Activated CD8-positive, alpha-beta memory T cell treated with anti-CD3 and anti-CD28 coated beads, Interleukin-2, amount 50 U/mL, for 1 hour (primary cell): ENCODE measurements around the gene NFIX.

ENCODE experiments used
- DNase-seq: peaks from one replicate; pipeline ENCODE4 v3.0.0-alpha.2; 2020; ENCODE audit errors: extremely low read depth

The NFIX gene

DNA sequence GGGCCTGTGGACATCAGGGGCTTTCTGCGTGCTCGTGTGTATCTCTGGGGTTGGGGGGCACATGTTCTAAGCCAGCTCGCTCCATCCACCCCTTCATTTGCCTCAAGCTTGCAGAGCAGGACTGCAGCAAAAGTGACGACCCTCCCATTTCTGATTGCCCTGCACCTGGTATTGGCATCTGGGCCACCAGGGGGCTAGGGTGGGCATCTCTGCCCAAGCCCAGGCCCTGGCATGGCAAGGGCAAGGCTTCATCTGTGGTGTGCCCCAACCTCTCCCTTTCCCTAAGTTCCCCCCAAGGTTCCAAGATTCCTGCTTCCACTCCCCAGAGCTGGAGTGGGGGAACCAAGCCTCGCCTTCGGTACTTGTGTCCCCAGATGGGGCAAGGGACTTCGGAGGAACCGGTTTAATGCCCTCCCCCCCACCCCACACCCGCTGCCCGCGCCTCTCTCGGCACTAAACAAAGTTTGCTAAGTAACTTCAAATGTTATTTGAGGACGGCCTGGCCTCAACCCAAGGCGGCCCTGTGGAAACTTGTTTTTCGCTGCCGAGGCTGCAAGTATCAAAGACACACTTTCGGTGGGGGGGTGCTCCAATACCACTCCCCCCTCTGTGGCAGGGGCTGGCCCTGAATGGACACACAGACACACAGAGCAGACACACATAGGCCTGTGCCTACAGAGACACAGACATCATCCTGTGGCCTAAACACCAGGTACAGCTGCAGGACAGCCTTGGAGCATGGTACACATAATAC, 12.2 kb downstream of the NFIX start:
- DNase-seq: no peak

DNA sequence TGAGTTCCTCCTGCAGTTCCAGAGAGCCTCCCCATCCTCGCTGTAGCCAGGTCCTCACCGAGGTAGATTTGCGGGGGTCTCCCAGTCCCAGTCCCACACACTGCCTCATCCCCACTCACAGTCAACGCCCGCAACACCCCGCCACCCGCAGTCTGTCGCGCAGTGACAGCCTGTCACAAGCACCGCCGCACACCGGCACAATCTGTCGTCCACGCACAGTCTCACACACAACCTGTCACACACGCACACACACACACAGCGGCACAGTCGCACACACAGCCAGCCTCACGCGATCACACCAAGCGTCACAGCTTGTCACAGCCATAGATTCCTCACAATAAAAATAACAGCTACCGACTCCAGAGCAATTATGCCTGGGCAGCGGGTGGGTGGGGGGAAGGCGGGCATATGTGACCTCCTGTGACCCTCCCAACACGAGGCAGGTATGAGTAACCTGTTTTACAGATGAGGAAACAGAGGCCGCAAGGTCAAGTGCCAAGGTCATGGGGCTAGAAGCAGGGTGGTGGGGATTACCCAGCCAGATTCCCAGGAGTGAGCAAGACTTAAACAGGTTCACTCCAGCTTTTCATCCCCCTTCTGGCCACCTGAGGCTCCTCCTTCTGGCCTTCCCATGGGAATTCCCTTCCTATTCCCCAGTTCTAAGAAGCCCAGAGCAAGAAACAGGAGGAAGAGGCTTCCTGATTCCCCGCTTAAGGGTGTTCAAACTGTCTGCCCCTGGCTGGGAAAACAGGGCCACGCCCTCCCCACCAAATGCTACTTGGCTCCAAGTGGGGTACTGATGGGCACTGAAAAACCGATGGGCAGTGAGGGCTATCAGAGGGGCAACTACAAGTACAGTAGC, 13.9 kb downstream of the NFIX start:
- DNase-seq: no peak

- DNase-seq: no peak
Measured at GRCh38 chr19:13010038-13010991, 15.0 kb downstream of the NFIX start.

- no peak for DNase-seq
Measured at GRCh38 chr19:13010992-13011652, 15.8 kb downstream of the NFIX start.

DNA sequence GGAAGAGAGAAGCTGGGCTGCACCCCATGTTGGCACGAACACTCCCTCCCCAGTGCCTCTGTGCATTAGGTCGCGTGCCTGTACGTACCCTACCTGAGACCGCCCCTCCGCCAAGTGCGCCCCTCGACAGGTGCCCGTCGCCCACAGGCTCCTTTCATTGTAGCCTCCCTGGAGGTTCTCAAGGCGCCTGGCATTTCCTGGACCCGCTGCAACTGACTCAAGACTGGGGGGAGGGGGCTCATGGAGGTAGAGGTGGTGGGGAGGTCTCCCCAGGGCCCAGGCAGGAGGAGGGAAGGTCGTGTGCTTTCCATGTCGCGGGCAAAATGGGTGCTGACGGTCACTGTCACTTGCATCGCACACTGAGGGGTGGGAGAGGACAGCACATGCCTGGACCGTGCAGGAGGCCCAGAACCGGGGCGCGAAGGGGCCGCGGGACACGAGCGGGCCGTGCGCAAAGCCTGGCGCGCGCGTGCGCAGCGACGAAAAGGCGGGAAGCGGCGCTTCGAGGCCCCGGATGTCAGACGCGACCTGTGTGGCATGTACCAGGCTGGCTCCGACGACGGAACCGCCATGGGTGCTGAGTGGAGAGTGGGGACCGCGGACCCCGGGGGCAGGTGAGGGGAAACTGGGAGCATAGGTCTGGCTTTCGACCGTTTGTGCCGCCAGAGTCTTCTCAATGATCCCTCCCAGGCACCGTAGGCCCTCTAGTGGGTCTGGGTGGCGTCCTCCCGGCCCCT, 16.5 kb downstream of the NFIX start:
- DNase-seq: no peak

- no peak for DNase-seq
Measured at GRCh38 chr19:13012390-13012689, 17.1 kb downstream of the NFIX start.

GRCh38 chr19:13012690-13013608, 17.7 kb downstream of the NFIX start:
- DNase-seq: no peak

DNA sequence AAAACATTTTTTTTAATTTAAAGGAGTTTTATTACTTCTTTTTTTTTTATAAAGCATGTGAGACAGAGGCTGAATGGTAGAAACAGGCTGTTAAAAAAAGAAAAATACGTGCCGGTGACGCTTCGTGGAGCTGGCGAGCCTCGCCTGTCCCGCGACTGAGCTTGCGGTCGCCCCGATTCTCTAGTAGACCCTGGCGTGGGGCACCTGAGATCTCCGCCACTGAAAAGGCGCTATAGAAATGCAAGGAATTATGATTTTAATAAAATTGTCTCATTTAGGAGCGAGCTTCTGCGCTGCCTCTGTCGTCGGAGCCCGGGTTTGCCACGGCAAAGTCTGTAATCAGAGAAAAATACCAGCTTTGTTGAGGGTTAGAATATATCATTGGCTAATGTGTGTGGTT, 18.4 kb downstream of the NFIX start:
- no peak for DNase-seq

DNA sequence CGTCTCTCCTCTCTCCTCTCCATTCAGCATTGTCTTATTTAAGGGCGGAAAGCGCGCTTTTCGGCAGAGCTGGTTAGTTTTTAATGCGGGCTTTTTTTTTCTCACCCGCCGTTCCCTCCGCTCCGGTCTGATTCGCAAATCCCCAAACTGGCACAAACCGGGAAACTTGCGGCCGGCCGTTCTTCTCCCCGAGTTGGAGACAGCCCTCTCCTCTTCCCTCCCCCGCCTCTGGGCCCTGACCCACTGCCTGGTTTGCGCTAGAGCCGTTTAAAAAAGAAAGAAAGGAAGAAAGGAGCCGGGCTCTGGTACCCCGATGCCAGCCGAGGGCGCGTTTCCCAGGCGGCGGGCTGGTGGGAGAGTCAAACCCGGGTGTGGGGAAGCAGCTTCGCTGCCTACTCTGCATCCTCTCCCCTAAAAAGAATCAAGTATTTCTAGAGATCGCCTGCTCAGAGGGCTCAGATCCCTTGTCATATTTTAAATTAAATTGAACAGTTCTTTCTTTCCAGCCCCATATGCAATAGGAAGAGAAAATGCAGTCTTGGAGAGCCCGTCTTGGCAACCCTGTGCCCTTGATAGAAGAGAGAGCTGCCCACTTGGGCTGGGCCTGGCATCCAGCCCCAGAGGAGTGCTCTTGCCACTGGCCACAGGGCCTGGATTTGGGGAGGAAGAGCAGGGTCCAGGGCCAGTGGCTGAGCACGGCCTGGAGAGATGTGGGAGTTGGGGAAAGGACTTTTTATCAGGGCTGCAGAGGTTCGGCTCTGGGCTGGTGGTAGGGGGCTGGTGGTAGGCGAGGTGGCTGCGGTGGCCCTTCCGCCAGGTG, 19.0 kb downstream of the NFIX start:
- no peak for DNase-seq

- no peak for DNase-seq
Measured at GRCh38 chr19:13014921-13015280, 19.6 kb downstream of the NFIX start.

DNA sequence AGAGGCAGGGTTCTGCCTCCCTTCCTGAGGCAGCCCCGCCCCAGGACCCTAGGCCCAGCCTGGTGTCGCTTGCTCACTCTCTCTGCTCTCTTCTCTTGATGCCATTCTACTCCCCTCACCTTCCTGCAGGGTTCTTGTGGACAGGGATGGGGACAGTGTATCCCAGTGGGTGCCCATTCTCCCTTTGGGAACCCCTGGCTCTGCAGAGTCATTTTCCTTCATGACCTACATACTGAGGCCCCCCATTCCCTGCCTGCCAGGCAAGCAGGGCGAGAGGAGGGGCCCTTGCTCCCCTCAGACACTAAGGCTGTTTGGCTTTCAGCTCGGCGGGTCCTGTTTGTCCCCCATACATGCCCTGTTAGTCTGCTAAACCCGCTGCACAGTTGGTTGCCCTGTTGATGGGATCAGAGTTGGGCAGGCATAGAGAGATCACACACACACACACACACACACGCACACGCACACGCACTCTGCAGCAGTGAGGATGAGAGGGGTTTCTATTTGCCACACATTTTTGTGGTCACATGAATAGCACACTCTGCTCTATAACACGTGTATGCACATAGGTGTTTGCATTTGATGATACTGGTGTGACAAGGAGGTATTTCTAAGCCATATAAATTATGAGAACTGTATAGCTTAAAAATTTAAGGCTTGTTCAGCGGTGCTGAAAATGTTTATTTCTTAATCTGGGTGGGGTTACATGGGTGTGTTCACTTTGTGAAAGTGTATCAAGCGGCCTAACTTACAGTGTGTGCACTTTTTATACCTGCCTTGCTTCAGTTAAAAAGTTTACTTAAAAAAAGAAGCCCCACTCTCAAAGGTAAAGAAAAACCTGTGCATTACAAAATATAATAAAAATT, 20.3 kb downstream of the NFIX start:
- DNase-seq: no peak

GRCh38 chr19:13016245-13016627, 21.0 kb downstream of the NFIX start:
- DNase-seq: no peak

- DNase-seq: no peak
Measured at GRCh38 chr19:13016628-13017305, 21.5 kb downstream of the NFIX start.

- no peak for DNase-seq
Measured at GRCh38 chr19:13017306-13018034, 22.2 kb downstream of the NFIX start.

- DNase-seq: no peak
Measured at GRCh38 chr19:13018035-13018914, 23.0 kb downstream of the NFIX start.

DNA sequence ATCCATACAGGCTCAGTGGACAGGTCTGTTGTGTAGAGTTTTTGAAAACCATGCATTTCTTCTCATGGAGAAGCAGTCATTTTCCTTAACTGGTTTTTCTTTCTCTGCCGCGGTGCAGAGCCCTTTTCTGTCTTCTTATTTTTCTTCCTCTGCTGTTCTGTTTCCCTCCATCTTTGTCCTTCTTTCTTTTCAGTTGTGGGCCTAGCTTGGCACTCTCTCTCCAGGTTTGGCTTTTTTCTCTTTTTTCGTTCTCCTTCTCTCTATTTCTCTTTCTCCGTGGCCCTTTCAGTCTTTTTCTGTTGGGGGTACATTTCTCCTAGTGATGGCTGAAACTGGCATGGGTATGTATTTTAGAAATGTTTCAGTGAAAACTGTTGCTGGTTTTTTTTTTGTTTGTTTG, 24.1 kb downstream of the NFIX start:
- no peak for DNase-seq
